Chondrocyte (in vitro differentiated cells): ENCODE results near the gene ATP5MC3. TPM values are rescaled to one million over a fixed set of nuclear protein-coding genes. Genes with fewer than 3 reads are reported as not detected.
A peak's percentile ranks its signal among the peaks of the same experiment; 100 is the strongest.

ENCODE experiments used
- DNase-seq: peaks from one replicate; pipeline ENCODE4 v3.0.0; 2021; ENCODE audit warnings: mixed read lengths, low spot score
- H3K27ac Mint-ChIP-seq: one replicate; pipeline ENCODE4 v1.8.0; 2021; ENCODE audit warnings: mild to moderate bottlenecking, moderate library complexity, mixed read lengths; ENCODE audit not compliant: unreplicated experiment
- H3K27me3 Mint-ChIP-seq: 2 replicates; pipeline ENCODE4 v1.8.0; 2021; ENCODE audit warnings: low read depth, mixed read lengths
- H3K36me3 Mint-ChIP-seq: 2 replicates; pipeline ENCODE4 v1.8.0; 2021; ENCODE audit warnings: low read depth, mixed read lengths
- H3K4me1 Mint-ChIP-seq: 2 replicates; pipeline ENCODE4 v1.8.0; 2021; ENCODE audit warnings: low read depth, mild to moderate bottlenecking, mixed read lengths
- H3K4me3 Mint-ChIP-seq: one replicate; pipeline ENCODE4 v1.8.0; 2021; ENCODE audit warnings: mild to moderate bottlenecking, moderate library complexity, mixed read lengths; ENCODE audit not compliant: unreplicated experiment
- H3K9me3 Mint-ChIP-seq: 2 replicates; pipeline ENCODE4 v1.8.0; 2021; ENCODE audit warnings: low read depth, mixed read lengths
- total RNA-seq: library from RNA; stranded (reverse); gene quantifications from 3 replicates; pipeline ENCODE4 v1.2.1, GENCODE V29; 2021
- TF ChIP-seq, protein P1 (sequence below): fragments of 200-600 bp; sonication (generic); IDR thresholded peaks from 2 replicates; pipeline ENCODE4 v1.5.0; 2021; ENCODE audit warnings: antibody characterized with exemption, mild to moderate bottlenecking, moderate library complexity

Gene ATP5MC3
- total RNA-seq, 1 donor from 2014 or later: 143 TPM

DNA sequence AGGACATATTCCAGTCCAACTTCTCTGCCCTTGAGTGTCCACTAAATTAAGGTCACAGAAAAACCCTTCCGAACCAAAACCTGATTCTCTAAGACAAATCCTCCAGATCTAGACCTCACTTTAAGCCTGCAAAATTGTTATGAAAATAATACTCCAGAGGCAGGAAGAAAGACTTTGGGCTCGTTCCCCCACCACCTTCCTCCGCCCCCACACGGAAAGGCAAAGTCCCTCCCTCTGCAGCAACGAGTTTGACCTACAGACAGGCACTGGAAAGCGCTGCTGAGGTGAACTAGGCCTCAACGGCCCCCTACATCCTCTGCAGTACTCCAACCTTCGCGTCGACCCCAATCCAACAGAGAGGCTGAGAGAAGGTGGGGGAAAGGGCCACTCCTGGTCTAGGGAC is 808 bp downstream of the ATP5MC3 start:
- Mint-ChIP-seq H3K9me3 (peaks cover 6% of the 10 kb centered on the region), H3K27ac (peak overlapping the region; percentile 94), H3K4me3 (peak overlapping the region; percentile 92), H3K27me3 (no peaks in the 10 kb centered on the region), H3K4me1 (peaks cover 14% of the 10 kb centered on the region), H3K36me3 (peaks cover 14% of the 10 kb centered on the region)
- no peak for DNase-seq
- TF ChIP-seq, protein P1, sequence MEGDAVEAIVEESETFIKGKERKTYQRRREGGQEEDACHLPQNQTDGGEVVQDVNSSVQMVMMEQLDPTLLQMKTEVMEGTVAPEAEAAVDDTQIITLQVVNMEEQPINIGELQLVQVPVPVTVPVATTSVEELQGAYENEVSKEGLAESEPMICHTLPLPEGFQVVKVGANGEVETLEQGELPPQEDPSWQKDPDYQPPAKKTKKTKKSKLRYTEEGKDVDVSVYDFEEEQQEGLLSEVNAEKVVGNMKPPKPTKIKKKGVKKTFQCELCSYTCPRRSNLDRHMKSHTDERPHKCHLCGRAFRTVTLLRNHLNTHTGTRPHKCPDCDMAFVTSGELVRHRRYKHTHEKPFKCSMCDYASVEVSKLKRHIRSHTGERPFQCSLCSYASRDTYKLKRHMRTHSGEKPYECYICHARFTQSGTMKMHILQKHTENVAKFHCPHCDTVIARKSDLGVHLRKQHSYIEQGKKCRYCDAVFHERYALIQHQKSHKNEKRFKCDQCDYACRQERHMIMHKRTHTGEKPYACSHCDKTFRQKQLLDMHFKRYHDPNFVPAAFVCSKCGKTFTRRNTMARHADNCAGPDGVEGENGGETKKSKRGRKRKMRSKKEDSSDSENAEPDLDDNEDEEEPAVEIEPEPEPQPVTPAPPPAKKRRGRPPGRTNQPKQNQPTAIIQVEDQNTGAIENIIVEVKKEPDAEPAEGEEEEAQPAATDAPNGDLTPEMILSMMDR: no peak

DNA sequence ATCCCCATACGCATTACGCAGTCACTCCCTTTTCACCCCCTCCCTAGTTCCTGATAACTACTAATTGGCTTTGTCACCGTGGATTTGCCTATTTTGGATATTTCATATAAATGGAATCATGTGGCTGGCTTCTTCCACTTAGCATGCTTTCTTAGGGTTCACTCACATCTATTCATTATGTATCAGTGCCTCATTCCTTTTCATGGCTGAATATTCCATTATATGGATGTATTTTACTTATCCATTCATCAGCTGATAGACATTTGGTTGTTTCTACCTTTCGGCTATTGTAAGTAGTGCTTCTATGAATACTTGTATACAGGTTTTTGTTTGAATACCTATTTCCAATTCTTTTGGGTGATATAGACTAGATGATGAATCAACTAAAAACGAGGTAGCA is 4.9 kb downstream of the ATP5MC3 start:
- Mint-ChIP-seq H3K9me3 (peaks cover 1% of the 10 kb centered on the region), H3K4me1 (peaks cover 9% of the 10 kb centered on the region), H3K4me3 (no peak overlapping the region), H3K27me3 (no peaks in the 10 kb centered on the region), H3K27ac (no peak overlapping the region), H3K36me3 (peaks cover 10% of the 10 kb centered on the region)
- DNase-seq: no peak
- TF ChIP-seq, protein P1: no peak

DNA sequence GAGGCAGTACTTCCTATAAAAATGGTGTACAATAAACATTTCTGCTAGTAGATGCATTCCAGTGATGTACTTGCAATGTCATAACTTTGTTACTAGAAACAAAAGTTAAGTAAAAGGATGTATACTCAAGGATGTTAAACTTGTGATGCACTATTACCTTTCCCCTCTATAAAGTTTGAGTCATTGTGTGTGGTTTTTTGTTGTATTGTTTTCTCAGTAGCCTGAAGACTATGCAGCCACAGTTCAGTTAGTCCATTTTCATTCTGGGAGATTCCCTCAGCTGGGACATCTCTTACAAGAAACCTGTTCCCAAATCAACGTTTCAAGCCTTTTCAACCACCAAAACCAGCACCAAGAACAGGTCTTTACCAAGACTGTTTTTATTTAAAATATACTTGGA is 5.6 kb downstream of the ATP5MC3 start:
- Mint-ChIP-seq H3K4me3 (no peak overlapping the region), H3K9me3 (no peaks in the 10 kb centered on the region), H3K27me3 (no peaks in the 10 kb centered on the region), H3K27ac (no peak overlapping the region), H3K4me1 (peaks cover 7% of the 10 kb centered on the region), H3K36me3 (peaks cover 9% of the 10 kb centered on the region)
- DNase-seq: no peak
- TF ChIP-seq, protein P1: no peak

DNA sequence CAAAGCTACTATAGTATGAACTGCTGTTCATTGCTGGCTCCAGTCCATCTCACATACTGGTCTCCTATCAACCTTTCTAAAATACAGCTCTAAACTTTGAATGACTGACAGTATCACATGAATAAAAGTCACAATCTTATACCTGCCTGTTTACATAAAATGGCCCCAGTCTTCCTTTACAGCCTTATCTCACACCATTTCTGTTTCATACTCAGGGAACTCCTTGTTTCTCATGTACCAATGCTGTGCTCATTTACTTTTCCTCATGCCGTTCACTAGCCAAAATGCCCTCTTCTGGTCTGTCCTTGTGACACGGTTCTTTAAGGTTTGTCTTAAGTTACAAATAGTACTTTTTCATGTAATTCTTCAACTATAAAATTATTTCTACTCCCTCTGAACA is 6.2 kb downstream of the ATP5MC3 start:
- Mint-ChIP-seq H3K4me3 (no peak overlapping the region), H3K27ac (no peak overlapping the region)
- TF ChIP-seq, protein P1: peak; percentile 10

DNA sequence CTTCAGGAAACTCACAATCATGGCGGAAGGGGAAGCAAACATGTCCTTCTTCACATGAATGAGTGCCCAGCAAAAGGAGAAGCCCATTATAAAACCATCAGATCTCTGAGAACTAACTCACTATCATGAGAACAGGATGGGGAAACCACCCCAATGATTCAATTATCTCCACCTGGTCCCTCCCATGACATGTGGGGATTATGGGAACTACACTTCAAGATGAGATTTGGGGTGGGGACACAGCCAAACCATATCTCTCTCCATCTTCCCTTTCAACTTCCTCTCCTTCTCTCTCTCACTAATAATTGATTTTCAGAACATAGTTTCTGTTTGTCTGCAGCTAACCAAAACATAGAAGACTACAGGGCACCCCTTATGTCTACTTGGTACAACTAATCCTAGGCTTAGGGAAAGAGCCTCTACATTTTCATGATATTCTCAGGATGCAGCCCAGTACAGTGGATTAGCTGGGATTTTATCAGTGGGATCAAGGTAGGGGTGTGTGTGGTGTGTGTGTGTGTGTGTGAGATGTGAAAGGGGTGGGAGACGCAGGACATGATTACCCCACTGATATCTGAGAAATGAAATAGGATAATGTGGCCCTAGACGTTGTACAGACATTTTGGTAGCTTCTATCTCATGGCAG is 10.7 kb downstream of the ATP5MC3 start:
- TF ChIP-seq, protein P1: no peak
- peaks cover 28% of the 10 kb centered on the region for H3K4me1 Mint-ChIP-seq
- H3K9me3 Mint-ChIP-seq: no peaks in the 10 kb centered on the region
- H3K4me3 Mint-ChIP-seq: no peak overlapping the region
- no peak for DNase-seq
- H3K27ac Mint-ChIP-seq: no peak overlapping the region
- H3K36me3 Mint-ChIP-seq: peaks cover under 1% of the 10 kb centered on the region
- H3K27me3 Mint-ChIP-seq: no peaks in the 10 kb centered on the region

More for the DNA sequence above, 6.2 kb downstream of the ATP5MC3 start:
- Mint-ChIP-seq H3K9me3 (no peaks in the 10 kb centered on the region), H3K27me3 (no peaks in the 10 kb centered on the region), H3K36me3 (peaks cover 9% of the 10 kb centered on the region), H3K4me1 (peaks cover 3% of the 10 kb centered on the region)
- no peak for DNase-seq
